GM23338 (cell line): Measurements from ENCODE around the gene DDX20. TPM values are rescaled to one million over a fixed set of nuclear protein-coding genes. Genes with fewer than 3 reads are reported as not detected.

Source experiments
- ATAC-seq: fragments of 200-7000 bp; cut with Tn5 transposase; 3 replicates; pipeline ENCODE4 v1.9.1; 2020
- DNase-seq: peaks from one replicate; pipeline ENCODE4 v3.0.0-alpha.2; 2015; ENCODE audit warnings: low spot score
- H2AFZ ChIP-seq: fragments of 200-600 bp; sonication (generic); 2 replicates; pipeline ENCODE4 v1.8.0; 2016; ENCODE audit warnings: antibody characterized with exemption, mild to moderate bottlenecking, moderate library complexity
- H3F3A ChIP-seq: fragments of 200-600 bp; sonication (generic); replicated peaks from 2 replicates; pipeline ENCODE4 v1.8.0; 2017; ENCODE audit warnings: antibody characterized with exemption, mixed run types, low read depth
- H3K27ac ChIP-seq: fragments of 200-600 bp; sonication (generic); 2 replicates; pipeline ENCODE4 v1.6.1; 2016; ENCODE audit warnings: low read depth
- H3K27me3 ChIP-seq: fragments of 200-600 bp; sonication (generic); 2 replicates; pipeline ENCODE4 v1.8.0; 2016; ENCODE audit warnings: mild to moderate bottlenecking, mixed run types, moderate library complexity; ENCODE audit not compliant: insufficient read depth
- H3K36me3 ChIP-seq: fragments of 200-600 bp; sonication (generic); 2 replicates; pipeline ENCODE4 v1.8.0; 2016; ENCODE audit warnings: mild to moderate bottlenecking; ENCODE audit not compliant: insufficient read depth
- H3K4me1 ChIP-seq: fragments of 200-600 bp; sonication (generic); 2 replicates; pipeline ENCODE4 v1.8.0; 2016; ENCODE audit warnings: mild to moderate bottlenecking, moderate library complexity; ENCODE audit not compliant: insufficient read depth
- H3K4me2 ChIP-seq: fragments of 200-600 bp; sonication (generic); 2 replicates; pipeline ENCODE4 v1.7.1; 2017; ENCODE audit warnings: mixed run types
- H3K4me3 ChIP-seq: fragments of 200-600 bp; sonication (generic); 2 replicates; pipeline ENCODE4 v1.6.1; 2016; ENCODE audit warnings: mixed run types
- H3K79me2 ChIP-seq: fragments of 200-600 bp; sonication (generic); replicated peaks from 2 replicates; pipeline ENCODE4 v1.8.0; 2017; ENCODE audit warnings: mild to moderate bottlenecking; ENCODE audit not compliant: insufficient read depth
- H3K9me2 ChIP-seq: fragments of 200-600 bp; sonication (generic); 2 replicates; pipeline ENCODE4 v1.8.0; 2017; ENCODE audit not compliant: insufficient read depth
- H4K20me1 ChIP-seq: fragments of 200-600 bp; sonication (generic); replicated peaks from 2 replicates; pipeline ENCODE4 v1.8.0; 2017; ENCODE audit warnings: mild to moderate bottlenecking; ENCODE audit not compliant: insufficient read depth
- H3K27ac Mint-ChIP-seq: 2 replicates; pipeline ENCODE4 v1.8.0; 2020; ENCODE audit warnings: inconsistent platforms, mild to moderate bottlenecking, moderate library complexity, mixed read lengths
- H3K27me3 Mint-ChIP-seq: 3 replicates; pipeline ENCODE4 v1.8.0; 2022; ENCODE audit warnings: low read depth, mild to moderate bottlenecking, moderate library complexity, mixed read lengths, inconsistent platforms; ENCODE audit not compliant: insufficient read depth, poor library complexity
- H3K36me3 Mint-ChIP-seq: 3 replicates; pipeline ENCODE4 v1.8.0; 2021; ENCODE audit warnings: low read depth, mild to moderate bottlenecking, inconsistent platforms, moderate library complexity, mixed read lengths
- H3K4me1 Mint-ChIP-seq: 3 replicates; pipeline ENCODE4 v1.8.0; 2020; ENCODE audit warnings: mild to moderate bottlenecking, inconsistent platforms, mixed read lengths
- H3K4me3 Mint-ChIP-seq: 3 replicates; pipeline ENCODE4 v1.8.0; 2021; ENCODE audit warnings: moderate library complexity, mild to moderate bottlenecking, inconsistent platforms, mixed read lengths
- H3K9me3 Mint-ChIP-seq: 3 replicates; pipeline ENCODE4 v1.8.0; 2020; ENCODE audit warnings: moderate library complexity, mild to moderate bottlenecking, inconsistent platforms, mixed read lengths
- CREB1 ChIP-seq: fragments of 250-450 bp; sonication (Bioruptor Pico); IDR thresholded peaks from 2 replicates; pipeline ENCODE4 v1.5.0; 2020; ENCODE audit warnings: low read depth, mild to moderate bottlenecking, moderate library complexity
- CTCF ChIP-seq, 2 experiments: fragments of 200-600 bp in 1 of 2; sonication (generic) in 1 of 2; conservative IDR thresholded peaks; 2 replicates each; pipeline versions ENCODE4 v1.5.1 to v1.6.1; 2016 to 2017; ENCODE audit warnings: antibody characterized with exemption in 2 of 2, low read depth in 2 of 2, mild to moderate bottlenecking in 2 of 2, moderate library complexity in 1 of 2
- EZH2phosphoT487 ChIP-seq: fragments of 200-600 bp; sonication (generic); IDR thresholded peaks from one replicate; pipeline ENCODE4 v1.8.1; 2018; ENCODE audit warnings: antibody characterized with exemption; ENCODE audit not compliant: unreplicated experiment
- JUNB ChIP-seq: IDR thresholded peaks from one replicate; pipeline ENCODE4 v1.6.1; 2016; ENCODE audit warnings: antibody characterized with exemption; ENCODE audit not compliant: unreplicated experiment
- NANOG ChIP-seq: IDR thresholded peaks from 2 replicates; pipeline ENCODE4 v1.6.1; 2016; ENCODE audit warnings: antibody characterized with exemption, borderline replicate concordance
- POLR2AphosphoS5 ChIP-seq: IDR thresholded peaks from 2 replicates; pipeline ENCODE4 v1.6.1; 2016; ENCODE audit warnings: antibody characterized with exemption, low read depth
- polyA plus RNA-seq: library from polyadenylated mRNA; unstranded; fragments of >200 nt; fragmentation: Nextera tagmentation; extraction: Ambion mirVana; gene quantifications from 2 replicates; pipeline ENCODE4 v1.2.1, GENCODE V29; 2016
- total RNA-seq: library from RNA; depleted of rRNA; stranded (reverse); fragments of >200 nt; shearing (Covaris generic); gene quantifications from 2 replicates; pipeline ENCODE4 v1.2.3, GENCODE V29; 2014
- TF ChIP-seq, protein P1 (sequence below): fragments of 250-450 bp; sonication (Bioruptor Pico); IDR thresholded peaks from 2 replicates; pipeline ENCODE4 v1.5.0; 2020; ENCODE audit warnings: mild to moderate bottlenecking, moderate library complexity
- TF ChIP-seq, protein P2 (sequence below): IDR thresholded peaks from one replicate; pipeline ENCODE4 v1.6.1; 2018; ENCODE audit warnings: antibody characterized with exemption; ENCODE audit not compliant: unreplicated experiment

Gene DDX20
- total and polyA plus RNA-seq, 2 experiments from 2014 or later: 11.9 to 54.4 TPM

DNA sequence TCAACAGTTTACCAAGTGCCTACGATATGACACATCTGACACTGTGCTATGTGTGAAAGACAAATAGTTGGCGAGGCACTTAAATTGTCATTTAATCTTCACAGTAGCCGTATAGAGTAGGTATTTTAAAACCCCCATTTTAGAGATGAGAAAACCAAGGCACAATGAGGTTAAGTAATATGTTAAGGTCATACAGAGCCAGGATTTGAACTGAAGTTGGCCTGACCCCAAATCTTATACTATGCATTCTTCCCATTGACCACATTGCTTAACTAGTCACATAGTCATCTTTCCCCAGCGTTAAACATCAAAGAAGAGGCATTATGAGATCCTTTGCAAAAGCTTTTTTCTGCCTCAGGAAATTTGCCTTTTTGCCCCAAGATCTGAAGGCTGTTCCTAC is 20.4 kb upstream of the DDX20 start (continued):
- TF ChIP-seq EZH2phosphoT487 (no peak), CREB1 (CRISPR knock-in tag) (no peak), NANOG (no peak), JUNB (no peak)
- TF ChIP-seq, protein P1, sequence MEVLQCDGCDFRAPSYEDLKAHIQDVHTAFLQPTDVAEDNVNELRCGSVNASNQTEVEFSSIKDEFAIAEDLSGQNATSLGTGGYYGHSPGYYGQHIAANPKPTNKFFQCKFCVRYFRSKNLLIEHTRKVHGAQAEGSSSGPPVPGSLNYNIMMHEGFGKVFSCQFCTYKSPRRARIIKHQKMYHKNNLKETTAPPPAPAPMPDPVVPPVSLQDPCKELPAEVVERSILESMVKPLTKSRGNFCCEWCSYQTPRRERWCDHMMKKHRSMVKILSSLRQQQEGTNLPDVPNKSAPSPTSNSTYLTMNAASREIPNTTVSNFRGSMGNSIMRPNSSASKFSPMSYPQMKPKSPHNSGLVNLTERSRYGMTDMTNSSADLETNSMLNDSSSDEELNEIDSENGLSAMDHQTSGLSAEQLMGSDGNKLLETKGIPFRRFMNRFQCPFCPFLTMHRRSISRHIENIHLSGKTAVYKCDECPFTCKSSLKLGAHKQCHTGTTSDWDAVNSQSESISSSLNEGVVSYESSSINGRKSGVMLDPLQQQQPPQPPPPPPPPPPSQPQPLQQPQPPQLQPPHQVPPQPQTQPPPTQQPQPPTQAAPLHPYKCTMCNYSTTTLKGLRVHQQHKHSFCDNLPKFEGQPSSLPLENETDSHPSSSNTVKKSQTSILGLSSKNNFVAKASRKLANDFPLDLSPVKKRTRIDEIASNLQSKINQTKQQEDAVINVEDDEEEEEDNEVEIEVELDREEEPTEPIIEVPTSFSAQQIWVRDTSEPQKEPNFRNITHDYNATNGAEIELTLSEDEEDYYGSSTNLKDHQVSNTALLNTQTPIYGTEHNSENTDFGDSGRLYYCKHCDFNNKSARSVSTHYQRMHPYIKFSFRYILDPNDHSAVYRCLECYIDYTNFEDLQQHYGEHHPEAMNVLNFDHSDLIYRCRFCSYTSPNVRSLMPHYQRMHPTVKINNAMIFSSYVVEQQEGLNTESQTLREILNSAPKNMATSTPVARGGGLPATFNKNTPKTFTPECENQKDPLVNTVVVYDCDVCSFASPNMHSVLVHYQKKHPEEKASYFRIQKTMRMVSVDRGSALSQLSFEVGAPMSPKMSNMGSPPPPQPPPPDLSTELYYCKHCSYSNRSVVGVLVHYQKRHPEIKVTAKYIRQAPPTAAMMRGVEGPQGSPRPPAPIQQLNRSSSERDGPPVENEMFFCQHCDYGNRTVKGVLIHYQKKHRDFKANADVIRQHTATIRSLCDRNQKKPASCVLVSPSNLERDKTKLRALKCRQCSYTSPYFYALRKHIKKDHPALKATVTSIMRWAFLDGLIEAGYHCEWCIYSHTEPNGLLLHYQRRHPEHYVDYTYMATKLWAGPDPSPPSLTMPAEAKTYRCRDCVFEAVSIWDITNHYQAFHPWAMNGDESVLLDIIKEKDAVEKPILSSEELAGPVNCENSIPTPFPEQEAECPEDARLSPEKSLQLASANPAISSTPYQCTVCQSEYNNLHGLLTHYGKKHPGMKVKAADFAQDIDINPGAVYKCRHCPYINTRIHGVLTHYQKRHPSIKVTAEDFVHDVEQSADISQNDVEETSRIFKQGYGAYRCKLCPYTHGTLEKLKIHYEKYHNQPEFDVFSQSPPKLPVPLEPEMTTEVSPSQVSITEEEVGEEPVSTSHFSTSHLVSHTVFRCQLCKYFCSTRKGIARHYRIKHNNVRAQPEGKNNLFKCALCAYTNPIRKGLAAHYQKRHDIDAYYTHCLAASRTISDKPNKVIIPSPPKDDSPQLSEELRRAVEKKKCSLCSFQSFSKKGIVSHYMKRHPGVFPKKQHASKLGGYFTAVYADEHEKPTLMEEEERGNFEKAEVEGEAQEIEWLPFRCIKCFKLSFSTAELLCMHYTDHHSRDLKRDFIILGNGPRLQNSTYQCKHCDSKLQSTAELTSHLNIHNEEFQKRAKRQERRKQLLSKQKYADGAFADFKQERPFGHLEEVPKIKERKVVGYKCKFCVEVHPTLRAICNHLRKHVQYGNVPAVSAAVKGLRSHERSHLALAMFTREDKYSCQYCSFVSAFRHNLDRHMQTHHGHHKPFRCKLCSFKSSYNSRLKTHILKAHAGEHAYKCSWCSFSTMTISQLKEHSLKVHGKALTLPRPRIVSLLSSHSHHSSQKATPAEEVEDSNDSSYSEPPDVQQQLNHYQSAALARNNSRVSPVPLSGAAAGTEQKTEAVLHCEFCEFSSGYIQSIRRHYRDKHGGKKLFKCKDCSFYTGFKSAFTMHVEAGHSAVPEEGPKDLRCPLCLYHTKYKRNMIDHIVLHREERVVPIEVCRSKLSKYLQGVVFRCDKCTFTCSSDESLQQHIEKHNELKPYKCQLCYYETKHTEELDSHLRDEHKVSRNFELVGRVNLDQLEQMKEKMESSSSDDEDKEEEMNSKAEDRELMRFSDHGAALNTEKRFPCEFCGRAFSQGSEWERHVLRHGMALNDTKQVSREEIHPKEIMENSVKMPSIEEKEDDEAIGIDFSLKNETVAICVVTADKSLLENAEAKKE (CRISPR knock-in tag): no peak

DNA sequence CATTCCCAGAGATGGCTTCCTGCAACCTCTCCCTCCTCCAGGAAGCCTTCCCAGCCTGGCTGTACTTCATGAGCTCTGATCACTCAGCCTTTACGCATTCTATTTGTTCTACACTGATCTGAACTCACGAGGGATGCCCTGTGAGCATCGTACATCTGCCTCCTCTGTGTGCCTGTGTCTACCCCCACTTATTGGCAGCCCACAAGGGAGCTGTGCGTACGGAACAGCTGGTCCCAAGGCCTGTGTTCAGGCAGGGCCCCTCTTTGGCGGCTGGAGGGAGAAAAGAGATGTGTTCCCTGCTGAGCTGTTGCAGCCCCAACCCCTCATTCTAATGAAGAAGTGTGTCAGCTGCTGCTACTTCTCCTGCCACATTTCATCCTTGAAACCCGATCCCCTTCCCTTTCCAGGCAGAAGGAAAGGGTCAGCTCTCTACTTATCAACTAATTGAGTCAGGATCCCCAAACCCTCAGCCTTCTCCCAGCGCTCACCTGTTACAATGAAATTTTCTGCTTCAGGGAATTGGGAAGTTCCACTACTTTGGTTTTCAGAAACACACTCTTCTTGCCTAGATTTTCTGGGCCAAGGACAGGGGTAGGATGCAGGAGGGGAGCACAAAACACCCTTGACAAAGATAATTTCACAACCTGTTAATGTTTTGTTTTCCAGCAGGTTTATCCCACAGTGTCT is 19.7 kb upstream of the DDX20 start:
- Histone ChIP-seq H3K27me3 (peaks cover 5% of the 10 kb centered on the region), H3K4me1 (peaks cover 45% of the 10 kb centered on the region), H2AFZ (no peak overlapping the region), H3F3A (peaks cover 29% of the 10 kb centered on the region), H3K27ac (peak overlapping the region; percentile 55; the same call in 1 of the 2 replicates), H3K4me2 (peak overlapping the region; percentile 95), H3K9me2 (no peaks in the 10 kb centered on the region), H3K4me3 (peak overlapping the region; percentile 95), H3K79me2 (peaks cover 39% of the 10 kb centered on the region), H3K36me3 (no peaks in the 10 kb centered on the region), H4K20me1 (peaks cover 12% of the 10 kb centered on the region; the same call in 1 of the 2 replicates)
- peak; percentile 1 for ATAC-seq
- Mint-ChIP-seq H3K27ac (no peak overlapping the region), H3K9me3 (no peaks in the 10 kb centered on the region; the same call in 1 of the 3 replicates), H3K4me1 (peaks cover 11% of the 10 kb centered on the region), H3K36me3 (peaks cover 7% of the 10 kb centered on the region; the same call in 1 of the 3 replicates), H3K4me3 (no peak overlapping the region), H3K27me3 (peaks cover 15% of the 10 kb centered on the region)
- peak; percentile 79 for DNase-seq
- TF ChIP-seq POLR2AphosphoS5 (peak; percentile 35; the same call in 1 of the 2 replicates), CTCF (conservative IDR thresholded peaks at IDR 0.05; ENCODE audit: low read depth in 2 of 2) (no peak), EZH2phosphoT487 (no peak)
- TF ChIP-seq, protein P2, sequence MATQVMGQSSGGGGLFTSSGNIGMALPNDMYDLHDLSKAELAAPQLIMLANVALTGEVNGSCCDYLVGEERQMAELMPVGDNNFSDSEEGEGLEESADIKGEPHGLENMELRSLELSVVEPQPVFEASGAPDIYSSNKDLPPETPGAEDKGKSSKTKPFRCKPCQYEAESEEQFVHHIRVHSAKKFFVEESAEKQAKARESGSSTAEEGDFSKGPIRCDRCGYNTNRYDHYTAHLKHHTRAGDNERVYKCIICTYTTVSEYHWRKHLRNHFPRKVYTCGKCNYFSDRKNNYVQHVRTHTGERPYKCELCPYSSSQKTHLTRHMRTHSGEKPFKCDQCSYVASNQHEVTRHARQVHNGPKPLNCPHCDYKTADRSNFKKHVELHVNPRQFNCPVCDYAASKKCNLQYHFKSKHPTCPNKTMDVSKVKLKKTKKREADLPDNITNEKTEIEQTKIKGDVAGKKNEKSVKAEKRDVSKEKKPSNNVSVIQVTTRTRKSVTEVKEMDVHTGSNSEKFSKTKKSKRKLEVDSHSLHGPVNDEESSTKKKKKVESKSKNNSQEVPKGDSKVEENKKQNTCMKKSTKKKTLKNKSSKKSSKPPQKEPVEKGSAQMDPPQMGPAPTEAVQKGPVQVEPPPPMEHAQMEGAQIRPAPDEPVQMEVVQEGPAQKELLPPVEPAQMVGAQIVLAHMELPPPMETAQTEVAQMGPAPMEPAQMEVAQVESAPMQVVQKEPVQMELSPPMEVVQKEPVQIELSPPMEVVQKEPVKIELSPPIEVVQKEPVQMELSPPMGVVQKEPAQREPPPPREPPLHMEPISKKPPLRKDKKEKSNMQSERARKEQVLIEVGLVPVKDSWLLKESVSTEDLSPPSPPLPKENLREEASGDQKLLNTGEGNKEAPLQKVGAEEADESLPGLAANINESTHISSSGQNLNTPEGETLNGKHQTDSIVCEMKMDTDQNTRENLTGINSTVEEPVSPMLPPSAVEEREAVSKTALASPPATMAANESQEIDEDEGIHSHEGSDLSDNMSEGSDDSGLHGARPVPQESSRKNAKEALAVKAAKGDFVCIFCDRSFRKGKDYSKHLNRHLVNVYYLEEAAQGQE: no peak
